Hepatocyte (in vitro differentiated cells): ENCODE results near the gene RPL18.

Experiments used
- EZH2 ChIP-seq: fragments of 200-600 bp; sonication (generic); IDR thresholded peaks from 2 replicates; pipeline ENCODE4 v1.6.1; 2016; ENCODE audit warnings: antibody characterized with exemption, mild to moderate bottlenecking, borderline replicate concordance
- EZH2phosphoT487 ChIP-seq: fragments of 200-600 bp; sonication (generic); IDR thresholded peaks from one replicate; pipeline ENCODE4 v1.6.1; 2018; ENCODE audit warnings: antibody characterized with exemption, mild to moderate bottlenecking, low read depth, moderate library complexity; ENCODE audit not compliant: unreplicated experiment, severe bottlenecking
- TF ChIP-seq, protein P1 (sequence below): fragments of 200-600 bp; sonication (generic); IDR thresholded peaks from 2 replicates; pipeline ENCODE4 v1.5.1; 2016; ENCODE audit warnings: antibody characterized with exemption, mild to moderate bottlenecking; ENCODE audit not compliant: poor library complexity

DNA sequence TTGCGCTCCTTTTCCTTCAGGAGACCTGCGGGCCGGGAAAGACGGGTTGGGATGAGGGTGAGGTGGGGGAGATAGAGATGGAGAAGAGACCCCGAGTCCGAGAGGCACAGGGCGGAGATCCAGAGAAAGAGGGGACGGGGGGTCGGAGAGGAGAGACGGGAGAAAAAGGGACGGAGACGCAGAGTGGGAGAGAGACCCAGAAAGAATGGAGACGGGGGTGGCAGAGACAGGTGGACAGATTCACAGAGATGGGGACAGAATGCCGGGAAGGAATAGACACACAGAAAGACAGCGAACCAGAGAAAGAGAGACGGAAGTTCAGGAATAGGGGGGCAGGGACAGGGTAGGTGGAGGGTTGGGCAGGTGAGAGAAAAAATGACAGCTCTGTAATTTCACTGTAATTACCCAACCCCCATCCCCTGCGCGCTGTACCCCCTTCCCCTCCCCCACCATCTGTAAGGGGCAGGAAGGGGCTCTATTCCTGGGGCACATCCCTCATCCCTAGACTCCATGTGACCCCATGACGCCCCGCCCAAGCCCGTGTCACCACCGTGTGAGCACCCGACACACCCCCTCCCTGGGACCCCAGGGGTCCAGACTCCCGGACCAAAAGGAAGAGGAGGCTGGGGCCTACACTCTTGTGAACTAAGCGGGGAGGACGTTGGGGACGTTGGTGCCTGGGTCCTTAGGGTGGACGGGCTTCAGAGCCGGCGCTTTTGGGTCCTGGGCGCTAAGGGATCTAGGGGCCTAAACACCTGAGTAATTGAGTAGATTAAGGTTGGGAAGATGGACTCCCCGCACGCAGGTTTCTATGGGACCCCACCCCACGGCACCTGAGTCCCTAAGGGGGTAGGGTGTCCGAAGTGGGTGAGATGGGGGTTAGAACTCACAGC lies 17.2 kb upstream of the RPL18 start:
- no peak for TF ChIP-seq EZH2
- TF ChIP-seq, protein P1, sequence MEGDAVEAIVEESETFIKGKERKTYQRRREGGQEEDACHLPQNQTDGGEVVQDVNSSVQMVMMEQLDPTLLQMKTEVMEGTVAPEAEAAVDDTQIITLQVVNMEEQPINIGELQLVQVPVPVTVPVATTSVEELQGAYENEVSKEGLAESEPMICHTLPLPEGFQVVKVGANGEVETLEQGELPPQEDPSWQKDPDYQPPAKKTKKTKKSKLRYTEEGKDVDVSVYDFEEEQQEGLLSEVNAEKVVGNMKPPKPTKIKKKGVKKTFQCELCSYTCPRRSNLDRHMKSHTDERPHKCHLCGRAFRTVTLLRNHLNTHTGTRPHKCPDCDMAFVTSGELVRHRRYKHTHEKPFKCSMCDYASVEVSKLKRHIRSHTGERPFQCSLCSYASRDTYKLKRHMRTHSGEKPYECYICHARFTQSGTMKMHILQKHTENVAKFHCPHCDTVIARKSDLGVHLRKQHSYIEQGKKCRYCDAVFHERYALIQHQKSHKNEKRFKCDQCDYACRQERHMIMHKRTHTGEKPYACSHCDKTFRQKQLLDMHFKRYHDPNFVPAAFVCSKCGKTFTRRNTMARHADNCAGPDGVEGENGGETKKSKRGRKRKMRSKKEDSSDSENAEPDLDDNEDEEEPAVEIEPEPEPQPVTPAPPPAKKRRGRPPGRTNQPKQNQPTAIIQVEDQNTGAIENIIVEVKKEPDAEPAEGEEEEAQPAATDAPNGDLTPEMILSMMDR, result no peak
- no peak for TF ChIP-seq EZH2phosphoT487
